HepG2 (cell line): Measurements from ENCODE around the gene TTYH1. TPM values are rescaled to one million over a fixed set of nuclear protein-coding genes. Genes with fewer than 3 reads are reported as not detected.

Source experiments
- AGO1 ChIP-seq: fragments of 200-400 bp; formaldehyde crosslinking; IDR thresholded peaks from 2 replicates; pipeline ENCODE4 v1.6.1; 2017; ENCODE audit warnings: mild to moderate bottlenecking, low read depth, low read length, moderate library complexity; ENCODE audit not compliant: poor library complexity, severe bottlenecking
- ELF1 ChIP-seq: sonication (generic); formaldehyde crosslinking; IDR thresholded peaks from 2 replicates; pipeline ENCODE4 v1.4.0; 2020; ENCODE audit warnings: missing genetic modification reagents
- ELF4 ChIP-seq: sonication (generic); formaldehyde crosslinking; IDR thresholded peaks from 2 replicates; pipeline ENCODE4 v1.5.0; 2020; ENCODE audit warnings: missing genetic modification reagents, mild to moderate bottlenecking, moderate library complexity, borderline replicate concordance
- HNRNPK ChIP-seq: fragments of 200-400 bp; formaldehyde crosslinking; IDR thresholded peaks from 2 replicates; pipeline ENCODE4 v1.6.1; 2018; ENCODE audit warnings: low read length, low read depth, moderate library complexity, mild to moderate bottlenecking; ENCODE audit not compliant: poor library complexity, severe bottlenecking
- MIXL1 ChIP-seq: IDR thresholded peaks from 2 replicates; pipeline ENCODE4 v1.6.1; 2016
- NFRKB ChIP-seq: fragments of 450-650 bp; IDR thresholded peaks from 2 replicates; pipeline ENCODE4 v1.6.1; 2017
- NR2F2 ChIP-seq: IDR thresholded peaks from 2 replicates; pipeline ENCODE4 v1.6.1; 2012; ENCODE audit warnings: low read depth, inconsistent platforms, borderline replicate concordance
- PHF21A ChIP-seq: sonication (generic); formaldehyde crosslinking; IDR thresholded peaks from 2 replicates; pipeline ENCODE4 v1.5.0; 2020; ENCODE audit warnings: mild to moderate bottlenecking, missing genetic modification reagents
- SALL1 ChIP-seq: sonication (generic); formaldehyde crosslinking; IDR thresholded peaks from 2 replicates; pipeline ENCODE4 v1.8.0; 2022; ENCODE audit warnings: mild to moderate bottlenecking, missing genetic modification reagents
- SIN3A ChIP-seq: IDR thresholded peaks from 2 replicates; pipeline ENCODE4 v1.6.1; 2011; ENCODE audit warnings: low read depth, mild to moderate bottlenecking, control low read depth, low read length, borderline replicate concordance
- YY1 ChIP-seq: IDR thresholded peaks from 2 replicates; pipeline ENCODE4 v1.6.1; 2011; ENCODE audit warnings: low read length, low read depth, moderate library complexity, mild to moderate bottlenecking; ENCODE audit not compliant: insufficient read depth, insufficient replicate concordance
- ZBTB3 ChIP-seq: sonication (generic); formaldehyde crosslinking; IDR thresholded peaks from 2 replicates; pipeline ENCODE4 v1.4.0; 2020; ENCODE audit warnings: low read depth, mild to moderate bottlenecking, moderate library complexity, missing genetic modification reagents, borderline replicate concordance
- ZC3H4 ChIP-seq: sonication (generic); formaldehyde crosslinking; IDR thresholded peaks from 2 replicates; pipeline ENCODE4 v1.4.0; 2020; ENCODE audit warnings: missing genetic modification reagents, borderline replicate concordance
- ZFY ChIP-seq: sonication (generic); formaldehyde crosslinking; IDR thresholded peaks from 2 replicates; pipeline ENCODE4 v1.4.0; 2020; ENCODE audit warnings: missing genetic modification reagents
- ZFYVE20 ChIP-seq: sonication (generic); formaldehyde crosslinking; IDR thresholded peaks from 2 replicates; pipeline ENCODE4 v1.8.0; 2023; ENCODE audit warnings: low read depth, mild to moderate bottlenecking, moderate library complexity, missing genetic modification reagents, borderline replicate concordance
- ZNF160 ChIP-seq: sonication (generic); formaldehyde crosslinking; IDR thresholded peaks from 2 replicates; pipeline ENCODE4 v1.8.0; 2022; ENCODE audit warnings: mild to moderate bottlenecking, inconsistent platforms, missing genetic modification reagents
- ZNF501 ChIP-seq: sonication (generic); formaldehyde crosslinking; IDR thresholded peaks from 2 replicates; pipeline ENCODE4 v1.5.1; 2020; ENCODE audit warnings: mild to moderate bottlenecking, moderate library complexity, missing genetic modification reagents
- ZNF7 ChIP-seq: IDR thresholded peaks from 2 replicates; pipeline ENCODE4 v1.6.1; 2016; ENCODE audit warnings: missing biosample characterization, missing genetic modification reagents
- ZNF816 ChIP-seq: sonication (generic); formaldehyde crosslinking; IDR thresholded peaks from 2 replicates; pipeline ENCODE4 v1.8.0; 2022; ENCODE audit warnings: missing genetic modification reagents, mild to moderate bottlenecking, borderline replicate concordance
- ZNF878 ChIP-seq: sonication (generic); formaldehyde crosslinking; IDR thresholded peaks from 2 replicates; pipeline ENCODE4 v1.8.1; 2023; ENCODE audit warnings: mild to moderate bottlenecking, missing genetic modification reagents, moderate library complexity
- polyA plus RNA-seq, 8 experiments: library from polyadenylated mRNA; depleted of rRNA in 3 of 8; stranded (reverse) in 7 of 8; unstranded in 1 of 8; fragments of >200 nt; fragmentation: Illumina TruSeq in 4 of 8; extraction: Trizol in 4 of 8; gene quantifications; 2 replicates each; pipeline versions ENCODE4 v1.2.1 to v1.2.3, GENCODE V29; 2011 to 2016; ENCODE audit warnings: low read depth in 4 of 8, missing spikeins in 1 of 8, mixed read lengths in 1 of 8; ENCODE audit not compliant: insufficient read depth in 1 of 8
- total RNA-seq, 5 experiments: library from RNA; depleted of rRNA; stranded (reverse); fragments of >200 nt; fragmentation: Illumina TruSeq; extraction: Trizol; gene quantifications; 2 replicates each; pipeline ENCODE4 v1.2.3, GENCODE V29; 2016; ENCODE audit warnings: low read depth in 1 of 5
- TF ChIP-seq, protein P1 (sequence below): sonication (generic); formaldehyde crosslinking; IDR thresholded peaks from 2 replicates; pipeline ENCODE4 v1.4.0; 2020; ENCODE audit warnings: missing genetic modification reagents, borderline replicate concordance
- TF ChIP-seq, protein P2 (sequence below): sonication (generic); formaldehyde crosslinking; IDR thresholded peaks from 2 replicates; pipeline ENCODE4 v1.5.0; 2020; ENCODE audit warnings: mild to moderate bottlenecking, missing genetic modification reagents
- TF ChIP-seq, protein P3 (sequence below): sonication (generic); formaldehyde crosslinking; conservative IDR thresholded peaks from 2 replicates; pipeline ENCODE4 v1.8.1; 2023; ENCODE audit warnings: missing genetic modification reagents

The TTYH1 gene
- total and polyA plus RNA-seq, 2 of the 13 experiments (the other 11 are each of a cell fraction or from before 2014, with no cell fraction given): 6.9 to 19.9 TPM

DNA sequence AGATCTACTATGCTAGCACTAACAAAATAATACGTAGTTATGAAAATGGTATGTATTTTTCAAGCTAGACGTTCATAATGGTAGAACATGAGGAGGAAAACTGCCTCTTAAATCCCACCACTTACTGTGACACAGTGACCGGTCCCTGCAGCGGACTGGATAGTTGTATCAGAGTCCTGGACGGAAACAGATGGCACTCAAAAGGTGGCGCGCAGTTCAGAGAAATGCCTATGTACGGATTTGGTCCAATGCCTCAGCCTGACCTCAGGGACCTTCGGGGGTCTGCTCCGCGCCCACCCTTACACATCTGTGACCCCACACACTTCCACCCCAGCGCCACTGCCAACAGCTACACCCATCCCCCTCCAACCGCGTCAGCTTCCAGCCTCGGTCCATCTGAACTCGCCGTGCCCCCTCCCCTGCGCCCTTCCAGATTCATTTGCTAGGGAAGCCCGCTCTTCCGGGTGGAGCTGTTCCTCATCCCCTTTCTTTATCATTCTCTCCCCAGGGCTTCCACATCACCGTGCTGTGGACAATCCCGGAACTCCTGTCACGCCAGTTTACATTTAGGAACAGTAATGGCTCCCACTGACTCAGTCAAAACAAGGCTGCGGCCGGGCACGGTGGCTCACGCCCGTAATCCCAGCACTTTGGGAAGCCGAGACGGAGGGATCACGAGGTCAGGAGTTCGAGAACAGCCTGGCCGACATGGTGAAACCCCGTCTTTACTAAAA lies 32.9 kb downstream of the TTYH1 start (continued):
- TF ChIP-seq YY1 (peak; percentile 54), ZFYVE20 (CRISPR knock-in tag) (no peak), ZC3H4 (0 out of 2 replicates have a peak, but pooled peaks have one; percentile 38), ELF4 (CRISPR knock-in tag) (no peak; the same call in 1 of the 2 replicates), MIXL1 (CRISPR knock-in tag) (no peak), SALL1 (0 out of 2 replicates have a peak, but pooled peaks have one; percentile 9), ZBTB3 (CRISPR knock-in tag) (no peak), AGO1 (no peak), ZNF160 (peak; percentile 28; the same call in 1 of the 2 replicates), ZNF501 (peak; percentile 81), ZNF816 (no peak), ZNF7 (0 out of 2 replicates have a peak, but pooled peaks have one; percentile 56), ZFY (CRISPR knock-in tag) (no peak), ZNF878 (0 out of 2 replicates have a peak, but pooled peaks have one; percentile 23), ELF1 (CRISPR knock-in tag) (0 out of 2 replicates have a peak, but pooled peaks have one; percentile 37), NFRKB (no peak), PHF21A (CRISPR knock-in tag) (0 out of 2 replicates have a peak, but pooled peaks have one; percentile 27), SIN3A (0 out of 2 replicates have a peak, but pooled peaks have one; percentile 14), HNRNPK (no peak), NR2F2 (0 out of 2 replicates have a peak, but pooled peaks have one; percentile 15)
- TF ChIP-seq, protein P1, sequence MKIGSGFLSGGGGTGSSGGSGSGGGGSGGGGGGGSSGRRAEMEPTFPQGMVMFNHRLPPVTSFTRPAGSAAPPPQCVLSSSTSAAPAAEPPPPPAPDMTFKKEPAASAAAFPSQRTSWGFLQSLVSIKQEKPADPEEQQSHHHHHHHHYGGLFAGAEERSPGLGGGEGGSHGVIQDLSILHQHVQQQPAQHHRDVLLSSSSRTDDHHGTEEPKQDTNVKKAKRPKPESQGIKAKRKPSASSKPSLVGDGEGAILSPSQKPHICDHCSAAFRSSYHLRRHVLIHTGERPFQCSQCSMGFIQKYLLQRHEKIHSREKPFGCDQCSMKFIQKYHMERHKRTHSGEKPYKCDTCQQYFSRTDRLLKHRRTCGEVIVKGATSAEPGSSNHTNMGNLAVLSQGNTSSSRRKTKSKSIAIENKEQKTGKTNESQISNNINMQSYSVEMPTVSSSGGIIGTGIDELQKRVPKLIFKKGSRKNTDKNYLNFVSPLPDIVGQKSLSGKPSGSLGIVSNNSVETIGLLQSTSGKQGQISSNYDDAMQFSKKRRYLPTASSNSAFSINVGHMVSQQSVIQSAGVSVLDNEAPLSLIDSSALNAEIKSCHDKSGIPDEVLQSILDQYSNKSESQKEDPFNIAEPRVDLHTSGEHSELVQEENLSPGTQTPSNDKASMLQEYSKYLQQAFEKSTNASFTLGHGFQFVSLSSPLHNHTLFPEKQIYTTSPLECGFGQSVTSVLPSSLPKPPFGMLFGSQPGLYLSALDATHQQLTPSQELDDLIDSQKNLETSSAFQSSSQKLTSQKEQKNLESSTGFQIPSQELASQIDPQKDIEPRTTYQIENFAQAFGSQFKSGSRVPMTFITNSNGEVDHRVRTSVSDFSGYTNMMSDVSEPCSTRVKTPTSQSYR (CRISPR knock-in tag): peak; percentile 81
- TF ChIP-seq, protein P2, sequence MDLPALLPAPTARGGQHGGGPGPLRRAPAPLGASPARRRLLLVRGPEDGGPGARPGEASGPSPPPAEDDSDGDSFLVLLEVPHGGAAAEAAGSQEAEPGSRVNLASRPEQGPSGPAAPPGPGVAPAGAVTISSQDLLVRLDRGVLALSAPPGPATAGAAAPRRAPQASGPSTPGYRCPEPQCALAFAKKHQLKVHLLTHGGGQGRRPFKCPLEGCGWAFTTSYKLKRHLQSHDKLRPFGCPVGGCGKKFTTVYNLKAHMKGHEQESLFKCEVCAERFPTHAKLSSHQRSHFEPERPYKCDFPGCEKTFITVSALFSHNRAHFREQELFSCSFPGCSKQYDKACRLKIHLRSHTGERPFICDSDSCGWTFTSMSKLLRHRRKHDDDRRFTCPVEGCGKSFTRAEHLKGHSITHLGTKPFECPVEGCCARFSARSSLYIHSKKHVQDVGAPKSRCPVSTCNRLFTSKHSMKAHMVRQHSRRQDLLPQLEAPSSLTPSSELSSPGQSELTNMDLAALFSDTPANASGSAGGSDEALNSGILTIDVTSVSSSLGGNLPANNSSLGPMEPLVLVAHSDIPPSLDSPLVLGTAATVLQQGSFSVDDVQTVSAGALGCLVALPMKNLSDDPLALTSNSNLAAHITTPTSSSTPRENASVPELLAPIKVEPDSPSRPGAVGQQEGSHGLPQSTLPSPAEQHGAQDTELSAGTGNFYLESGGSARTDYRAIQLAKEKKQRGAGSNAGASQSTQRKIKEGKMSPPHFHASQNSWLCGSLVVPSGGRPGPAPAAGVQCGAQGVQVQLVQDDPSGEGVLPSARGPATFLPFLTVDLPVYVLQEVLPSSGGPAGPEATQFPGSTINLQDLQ: peak; percentile 43; the same call in 1 of the 2 replicates
- TF ChIP-seq, protein P3, sequence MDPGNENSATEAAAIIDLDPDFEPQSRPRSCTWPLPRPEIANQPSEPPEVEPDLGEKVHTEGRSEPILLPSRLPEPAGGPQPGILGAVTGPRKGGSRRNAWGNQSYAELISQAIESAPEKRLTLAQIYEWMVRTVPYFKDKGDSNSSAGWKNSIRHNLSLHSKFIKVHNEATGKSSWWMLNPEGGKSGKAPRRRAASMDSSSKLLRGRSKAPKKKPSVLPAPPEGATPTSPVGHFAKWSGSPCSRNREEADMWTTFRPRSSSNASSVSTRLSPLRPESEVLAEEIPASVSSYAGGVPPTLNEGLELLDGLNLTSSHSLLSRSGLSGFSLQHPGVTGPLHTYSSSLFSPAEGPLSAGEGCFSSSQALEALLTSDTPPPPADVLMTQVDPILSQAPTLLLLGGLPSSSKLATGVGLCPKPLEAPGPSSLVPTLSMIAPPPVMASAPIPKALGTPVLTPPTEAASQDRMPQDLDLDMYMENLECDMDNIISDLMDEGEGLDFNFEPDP (CRISPR knock-in tag): 0 out of 2 replicates have a peak, but pooled peaks have one; percentile 51
